Measurements from ENCODE around the gene STXBP5L. TPM values are rescaled to one million over a fixed set of nuclear protein-coding genes. Genes with fewer than 3 reads are reported as not detected.

STXBP5L gene
- total RNA-seq, 4 donors from 2014 or later = 0.29 to 0.99 (median 0.56) TPM

- Histone ChIP-seq H3K4me3 (no peak overlapping the region), H3K9me3 (no peaks in the 10 kb centered on the region), H3K36me3 (no peaks in the 10 kb centered on the region), H3K27ac (replicated peaks in 1 of 4) (no peak overlapping the region), H3K4me1 (no peaks in the 10 kb centered on the region), H3K27me3 (no peaks in the 10 kb centered on the region)
- 70% methylated on average over 4 of the region's 4 CpGs for WGBS
- DNase-seq (ENCODE audit: extremely low spot score) = no peak
- TF ChIP-seq POLR2AphosphoS5 (IDR thresholded peaks at IDR 0.05) (no peak), CTCF (IDR thresholded peaks at IDR 0.05) (no peak), POLR2A (IDR thresholded peaks at IDR 0.05; ENCODE audit: low read depth) (no peak), EP300 (IDR thresholded peaks at IDR 0.05) (no peak)
- intact Hi-C loops (cut with DNase I) = no loop called here
These were observed 244.6 kb downstream of the STXBP5L start for GRCh38 chr3:121152573-121152972.

- Histone ChIP-seq H3K9me3 (no peaks in the 10 kb centered on the region), H3K4me1 (no peaks in the 10 kb centered on the region), H3K4me3 (no peak overlapping the region), H3K36me3 (no peaks in the 10 kb centered on the region), H3K27ac (replicated peaks in 1 of 4) (no peak overlapping the region), H3K27me3 (no peaks in the 10 kb centered on the region)
- TF ChIP-seq CTCF (IDR thresholded peaks at IDR 0.05) = no peak
- TF ChIP-seq POLR2A (IDR thresholded peaks at IDR 0.05; ENCODE audit: low read depth) = no peak
- TF ChIP-seq EP300 (IDR thresholded peaks at IDR 0.05) = no peak
- TF ChIP-seq POLR2AphosphoS5 (IDR thresholded peaks at IDR 0.05) = no peak
- no peak for DNase-seq (ENCODE audit: extremely low spot score)
- 7% methylated on average over 1 of the region's 1 CpG for WGBS
- intact Hi-C loops (cut with DNase I) = no loop called here
These were observed 245.8 kb downstream of the STXBP5L start for GRCh38 chr3:121153851-121154250.

- Histone ChIP-seq H3K4me1 (no peaks in the 10 kb centered on the region), H3K4me3 (no peak overlapping the region), H3K27me3 (no peaks in the 10 kb centered on the region), H3K27ac (replicated peaks in 1 of 4) (no peak overlapping the region), H3K36me3 (no peaks in the 10 kb centered on the region), H3K9me3 (no peaks in the 10 kb centered on the region)
- no peak for DNase-seq (ENCODE audit: extremely low spot score)
- TF ChIP-seq EP300 (IDR thresholded peaks at IDR 0.05) = no peak
- no peak for TF ChIP-seq POLR2AphosphoS5 (IDR thresholded peaks at IDR 0.05)
- TF ChIP-seq POLR2A (IDR thresholded peaks at IDR 0.05; ENCODE audit: low read depth) = no peak
- WGBS = 78% methylated on average over 1 of the region's 1 CpG
- intact Hi-C loops (cut with DNase I) = no loop called here
These were observed 247.0 kb downstream of the STXBP5L start for GRCh38 chr3:121155028-121155427.

GRCh38 chr3:121165397-121165837, 257.4 kb downstream of the STXBP5L start:
- intact Hi-C loops (cut with DNase I) = no loop called here
- H3K9me3 ChIP-seq = no peaks in the 10 kb centered on the region

More at GRCh38 chr3:121165397-121165837, 257.4 kb downstream of the STXBP5L start:
- H3K4me3 ChIP-seq = no peak overlapping the region
- DNase-seq (ENCODE audit: extremely low spot score) = no peak
- no peaks in the 10 kb centered on the region for H3K4me1 ChIP-seq
- no peak overlapping the region for H3K27ac ChIP-seq (replicated peaks in 1 of 4)
- no peaks in the 10 kb centered on the region for H3K27me3 ChIP-seq
- H3K36me3 ChIP-seq = no peaks in the 10 kb centered on the region
- 58% methylated on average over 7 of the region's 7 CpGs for WGBS
- TF ChIP-seq EP300 (IDR thresholded peaks at IDR 0.05) = no peak
- no peak for TF ChIP-seq POLR2A (IDR thresholded peaks at IDR 0.05; ENCODE audit: low read depth)
- no peak for TF ChIP-seq POLR2AphosphoS5 (IDR thresholded peaks at IDR 0.05)
- TF ChIP-seq CTCF (IDR thresholded peaks at IDR 0.05) = no peak

Measured in esophagus muscularis mucosa (tissue), 4 donors.